HepG2 (cell line): ENCODE results near the gene CLDND2. TPM values are rescaled to one million over a fixed set of nuclear protein-coding genes. Genes with fewer than 3 reads are reported as not detected.

Experiments
- DMAP1 ChIP-seq: IDR thresholded peaks from 2 replicates; pipeline ENCODE4 v1.6.1; 2016
- EED ChIP-seq: sonication (generic); formaldehyde crosslinking; IDR thresholded peaks from 2 replicates; pipeline ENCODE4 v1.5.0; 2020; ENCODE audit warnings: mild to moderate bottlenecking, missing genetic modification reagents
- FUBP1 ChIP-seq: sonication (generic); formaldehyde crosslinking; IDR thresholded peaks from 2 replicates; pipeline ENCODE4 v1.5.1; 2020; ENCODE audit warnings: missing genetic modification reagents, mild to moderate bottlenecking, borderline replicate concordance
- GRHL1 ChIP-seq: sonication (generic); formaldehyde crosslinking; conservative IDR thresholded peaks from 2 replicates; pipeline ENCODE4 v1.8.0; 2022; ENCODE audit warnings: missing genetic modification reagents
- GTF2F1 ChIP-seq: fragments of 150-350 bp; IDR thresholded peaks from 2 replicates; pipeline ENCODE4 v1.6.1; 2014; ENCODE audit warnings: low read length
- HIVEP1 ChIP-seq: sonication (generic); formaldehyde crosslinking; IDR thresholded peaks from 2 replicates; pipeline ENCODE4 v1.4.0; 2020; ENCODE audit warnings: mild to moderate bottlenecking, missing genetic modification reagents
- PAX8 ChIP-seq: sonication (generic); formaldehyde crosslinking; IDR thresholded peaks from 2 replicates; pipeline ENCODE4 v1.8.0; 2022; ENCODE audit warnings: mild to moderate bottlenecking, missing genetic modification reagents, borderline replicate concordance
- TAF15 ChIP-seq: fragments of 200-400 bp; formaldehyde crosslinking; IDR thresholded peaks from one replicate; pipeline ENCODE4 v1.6.1; 2018; ENCODE audit warnings: mild to moderate bottlenecking, low read depth, low read length; ENCODE audit not compliant: poor library complexity, severe bottlenecking
- TCF12 ChIP-seq, 2 experiments: fragments of 450-650 bp in 1 of 2; sonication (generic) in 1 of 2; formaldehyde crosslinking in 1 of 2; IDR thresholded peaks; 2 replicates each; pipeline versions ENCODE4 v1.6.1 to v1.8.0; 2017 to 2022; ENCODE audit warnings: antibody characterized with exemption in 1 of 2, mild to moderate bottlenecking in 1 of 2, missing genetic modification reagents in 1 of 2, moderate library complexity in 1 of 2
- TFAP4 ChIP-seq: sonication (generic); IDR thresholded peaks from 2 replicates; pipeline ENCODE4 v1.6.1; 2016; ENCODE audit warnings: low read depth, borderline replicate concordance
- U2AF2 ChIP-seq: fragments of 200-400 bp; formaldehyde crosslinking; IDR thresholded peaks from 2 replicates; pipeline ENCODE4 v1.6.1; 2017; ENCODE audit warnings: low read depth, mild to moderate bottlenecking, low read length
- ZBTB33 ChIP-seq: sonication (generic); formaldehyde crosslinking; IDR thresholded peaks from 2 replicates; pipeline ENCODE4 v1.4.0; 2020; ENCODE audit warnings: missing genetic modification reagents
- ZFP1 ChIP-seq: IDR thresholded peaks from 2 replicates; pipeline ENCODE4 v1.6.1; 2016
- ZNF337 ChIP-seq: sonication (generic); formaldehyde crosslinking; IDR thresholded peaks from 2 replicates; pipeline ENCODE4 v1.5.1; 2020; ENCODE audit warnings: missing genetic modification reagents, low read depth, mild to moderate bottlenecking, borderline replicate concordance
- ZNF362 ChIP-seq: sonication (generic); formaldehyde crosslinking; IDR thresholded peaks from 2 replicates; pipeline ENCODE4 v1.4.0; 2020; ENCODE audit warnings: missing genetic modification reagents, mild to moderate bottlenecking, borderline replicate concordance
- ZNF562 ChIP-seq: sonication (generic); formaldehyde crosslinking; IDR thresholded peaks from 2 replicates; pipeline ENCODE4 v1.8.0; 2022; ENCODE audit warnings: missing genetic modification reagents, borderline replicate concordance
- ZNF720 ChIP-seq: sonication (generic); formaldehyde crosslinking; IDR thresholded peaks from 2 replicates; pipeline ENCODE4 v1.4.0; 2020; ENCODE audit warnings: missing genetic modification reagents
- ZNF737 ChIP-seq: sonication (generic); formaldehyde crosslinking; IDR thresholded peaks from 2 replicates; pipeline ENCODE4 v1.5.0; 2020; ENCODE audit warnings: missing genetic modification reagents, mild to moderate bottlenecking, borderline replicate concordance
- ZSCAN21 ChIP-seq: sonication (generic); formaldehyde crosslinking; IDR thresholded peaks from 2 replicates; pipeline ENCODE4 v1.8.0; 2022; ENCODE audit warnings: mild to moderate bottlenecking, missing genetic modification reagents, moderate library complexity, borderline replicate concordance
- ZSCAN22 ChIP-seq: sonication (generic); formaldehyde crosslinking; IDR thresholded peaks from 2 replicates; pipeline ENCODE4 v1.4.0; 2020; ENCODE audit warnings: mild to moderate bottlenecking, missing genetic modification reagents
- polyA plus RNA-seq, 8 experiments: library from polyadenylated mRNA; depleted of rRNA in 3 of 8; stranded (reverse) in 7 of 8; unstranded in 1 of 8; fragments of >200 nt; fragmentation: Illumina TruSeq in 4 of 8; extraction: Trizol in 4 of 8; gene quantifications; 2 replicates each; pipeline versions ENCODE4 v1.2.1 to v1.2.3, GENCODE V29; 2011 to 2016; ENCODE audit warnings: low read depth in 4 of 8, missing spikeins in 1 of 8, mixed read lengths in 1 of 8; ENCODE audit not compliant: insufficient read depth in 1 of 8
- total RNA-seq, 5 experiments: library from RNA; depleted of rRNA; stranded (reverse); fragments of >200 nt; fragmentation: Illumina TruSeq; extraction: Trizol; gene quantifications; 2 replicates each; pipeline ENCODE4 v1.2.3, GENCODE V29; 2016; ENCODE audit warnings: low read depth in 1 of 5

Gene CLDND2
- total and polyA plus RNA-seq, 2 of the 13 experiments (the other 11 are each of a cell fraction or from before 2014, with no cell fraction given): 0.84 to 1.8 TPM

- no peak; the same call in 1 of the 2 replicates for TF ChIP-seq ZBTB33 (CRISPR knock-in tag)
- peak; percentile 96; the same call in 1 of the 2 replicates for TF ChIP-seq FUBP1 (CRISPR knock-in tag)
- peak; percentile 80; the same call in 1 of the 2 replicates for TF ChIP-seq DMAP1 (CRISPR knock-in tag)
- TF ChIP-seq HIVEP1: no peak
- TF ChIP-seq TCF12 (IDR thresholded peaks at IDR 0.05): no peak
- peak; percentile 59; the same call in 1 of the 2 replicates for TF ChIP-seq TCF12 (CRISPR knock-in tag; IDR thresholded peaks at IDR 0.05)
- peak; percentile 40; the same call in 1 of the 2 replicates for TF ChIP-seq TFAP4
- no peak for TF ChIP-seq GRHL1 (CRISPR knock-in tag)
- no peak for TF ChIP-seq ZNF720 (CRISPR knock-in tag)
- no peak for TF ChIP-seq EED (CRISPR knock-in tag)
- TF ChIP-seq ZSCAN21 (CRISPR knock-in tag): peak; percentile 61; the same call in 1 of the 2 replicates
- peak; percentile 82; the same call in 1 of the 2 replicates for TF ChIP-seq ZFP1 (CRISPR knock-in tag)
- TF ChIP-seq ZNF362: no peak
- TF ChIP-seq PAX8: 0 out of 2 replicates have a peak, but pooled peaks have one; percentile 62
- TF ChIP-seq ZSCAN22: peak; percentile 75
- peak; percentile 66 for TF ChIP-seq ZNF737 (CRISPR knock-in tag)
- no peak for TF ChIP-seq ZNF562
- TF ChIP-seq ZNF337 (CRISPR knock-in tag): no peak
- no peak for TF ChIP-seq U2AF2
- TF ChIP-seq GTF2F1: peak; percentile 85
- no peak for TF ChIP-seq TAF15
Observed at GRCh38 chr19:51365211-51365964, 3.4 kb downstream of the CLDND2 start (continued).
